ENCODE measurements around the gene ADAMTS9.

ADAMTS9 gene

DNA sequence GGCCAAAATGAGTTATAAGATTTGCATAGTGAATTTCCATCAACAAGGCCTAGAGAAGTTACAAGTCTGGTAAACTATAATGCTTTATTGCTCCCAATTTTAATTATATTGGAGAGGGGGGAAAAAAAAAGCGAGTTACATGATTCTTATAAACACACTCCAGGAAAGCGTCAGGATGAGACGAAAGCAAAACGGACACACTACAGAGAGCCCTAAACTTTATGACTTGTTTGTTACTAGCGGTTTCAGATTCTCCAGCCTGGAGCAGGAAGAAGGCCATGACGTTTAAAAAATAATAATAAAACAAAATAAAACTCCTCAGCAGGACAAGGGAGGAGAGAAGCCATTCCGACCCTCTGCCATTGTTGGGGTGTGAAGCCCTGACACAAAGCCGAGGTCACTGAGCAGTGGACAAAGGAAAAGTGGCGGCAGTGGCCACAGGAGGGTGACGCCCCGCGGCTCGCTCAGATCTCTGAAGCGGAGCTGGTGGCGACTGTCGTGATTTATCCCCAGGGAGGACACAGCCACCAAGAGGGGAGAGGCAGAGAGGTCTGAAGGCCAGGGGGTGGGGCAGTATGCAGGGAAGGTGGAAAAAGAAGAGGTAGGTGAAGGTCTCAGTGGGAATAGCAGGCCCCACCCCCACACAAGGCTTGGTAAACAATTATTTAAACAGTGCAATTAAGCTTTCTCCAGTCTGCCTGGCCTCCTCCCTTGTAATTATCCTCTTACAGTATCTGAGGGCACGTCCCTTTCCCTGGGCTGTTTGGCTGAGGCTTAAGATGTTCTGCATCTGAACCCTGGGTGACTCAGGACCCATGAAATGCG lies 45.3 kb downstream of the ADAMTS9 start:
- Histone ChIP-seq H3K9ac (ENCODE audit: low read length) (no peak overlapping the region), H3K4me3 (ENCODE audit: low read depth, low read length) (no peak overlapping the region), H3K9me3 (ENCODE audit: control insufficient read depth, insufficient read depth, low read depth, low read length) (no peaks in the 10 kb centered on the region), H3K27ac (ENCODE audit: low read depth, low read length) (no peak overlapping the region), H3K4me1 (ENCODE audit: control insufficient read depth, insufficient read depth, low read length) (peaks cover 17% of the 10 kb centered on the region), H3K36me3 (ENCODE audit: control insufficient read depth, insufficient read depth, low read length) (no peaks in the 10 kb centered on the region), H3K27me3 (ENCODE audit: control insufficient read depth, insufficient read depth, low read length) (no peaks in the 10 kb centered on the region)

GRCh38 chr3:64638981-64639481 lies 48.8 kb downstream of the ADAMTS9 start:
- Histone ChIP-seq H3K9ac (ENCODE audit: low read length) (no peak overlapping the region), H3K9me3 (ENCODE audit: control insufficient read depth, insufficient read depth, low read depth, low read length) (no peaks in the 10 kb centered on the region), H3K36me3 (ENCODE audit: control insufficient read depth, insufficient read depth, low read length) (no peaks in the 10 kb centered on the region), H3K27me3 (ENCODE audit: control insufficient read depth, insufficient read depth, low read length) (no peaks in the 10 kb centered on the region), H3K4me3 (ENCODE audit: low read depth, low read length) (no peak overlapping the region), H3K27ac (ENCODE audit: low read depth, low read length) (no peak overlapping the region), H3K4me1 (ENCODE audit: control insufficient read depth, insufficient read depth, low read length) (peaks cover 17% of the 10 kb centered on the region)

DNA sequence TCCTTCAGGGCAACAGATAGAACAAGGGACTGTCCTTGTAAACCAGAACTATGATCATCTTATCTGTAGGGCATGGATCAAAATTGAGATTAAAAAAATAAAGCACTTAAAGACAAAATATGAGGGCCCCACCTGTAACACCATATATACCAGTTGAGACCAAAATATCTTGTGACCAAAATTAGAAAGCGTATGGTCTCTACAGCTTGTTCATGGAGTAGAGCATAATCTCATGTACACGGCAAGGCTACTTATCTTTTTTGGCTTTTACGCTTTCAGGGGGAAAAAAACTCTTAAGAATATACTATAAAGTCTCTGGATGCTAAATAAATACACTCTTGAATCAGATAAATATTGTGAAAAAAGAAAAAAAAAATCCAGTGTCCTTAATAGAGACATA lies 49.3 kb downstream of the ADAMTS9 start:
- no peaks in the 10 kb centered on the region for H3K27me3 ChIP-seq (ENCODE audit: control insufficient read depth, insufficient read depth, low read length)
- H3K9ac ChIP-seq (ENCODE audit: low read length): no peak overlapping the region
- H3K9me3 ChIP-seq (ENCODE audit: control insufficient read depth, insufficient read depth, low read depth, low read length): no peaks in the 10 kb centered on the region
- H3K27ac ChIP-seq (ENCODE audit: low read depth, low read length): no peak overlapping the region
- peaks cover 17% of the 10 kb centered on the region for H3K4me1 ChIP-seq (ENCODE audit: control insufficient read depth, insufficient read depth, low read length)
- no peaks in the 10 kb centered on the region; the same call in 1 of the 2 replicates for H3K36me3 ChIP-seq (ENCODE audit: control insufficient read depth, insufficient read depth, low read length)
- no peak overlapping the region for H3K4me3 ChIP-seq (ENCODE audit: low read depth, low read length)

DNA sequence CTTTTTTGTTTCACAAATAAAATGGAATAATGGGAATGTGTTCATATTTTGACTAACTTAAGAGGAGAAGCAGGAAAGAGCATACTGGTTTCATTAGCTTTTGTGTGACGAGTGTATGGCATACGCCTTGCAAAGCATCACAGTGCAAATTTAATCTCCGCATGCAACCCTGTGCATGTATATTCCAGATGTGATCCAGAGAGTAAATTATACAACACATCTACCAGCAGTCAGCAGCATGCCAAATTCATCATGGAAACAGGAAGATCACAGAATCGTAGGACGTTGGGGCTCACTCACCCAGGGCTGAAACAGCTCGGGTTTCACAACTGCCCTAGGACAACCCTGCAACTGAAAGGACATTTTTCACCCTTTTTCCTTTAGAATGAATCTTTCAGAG lies 53.4 kb downstream of the ADAMTS9 start:
- Histone ChIP-seq H3K36me3 (ENCODE audit: control insufficient read depth, insufficient read depth, low read length) (no peaks in the 10 kb centered on the region; the same call in 1 of the 2 replicates), H3K9me3 (ENCODE audit: control insufficient read depth, insufficient read depth, low read depth, low read length) (no peaks in the 10 kb centered on the region), H3K27me3 (ENCODE audit: control insufficient read depth, insufficient read depth, low read length) (no peaks in the 10 kb centered on the region), H3K4me3 (ENCODE audit: low read depth, low read length) (no peak overlapping the region), H3K9ac (ENCODE audit: low read length) (no peak overlapping the region), H3K4me1 (ENCODE audit: control insufficient read depth, insufficient read depth, low read length) (no peaks in the 10 kb centered on the region), H3K27ac (ENCODE audit: low read depth, low read length) (no peak overlapping the region)

DNA sequence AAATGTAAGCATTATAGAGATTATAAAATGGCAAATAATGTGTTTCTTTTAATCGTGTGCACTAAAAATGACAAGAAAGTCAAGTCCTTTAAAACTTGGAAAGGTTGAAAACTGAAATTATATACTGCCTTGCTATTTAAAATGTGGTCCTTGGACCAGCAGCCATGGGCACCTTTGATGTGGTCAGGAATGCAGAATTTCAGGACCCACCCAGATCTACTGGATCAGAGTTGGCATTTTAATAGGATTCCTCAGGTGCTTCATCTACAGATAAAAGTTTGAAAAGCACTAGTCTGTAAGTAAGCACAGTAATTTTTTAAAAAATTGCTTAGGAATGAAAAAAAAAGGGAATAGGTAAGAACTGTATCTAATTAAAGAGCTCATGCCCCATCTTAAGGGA lies 55.8 kb downstream of the ADAMTS9 start:
- H3K27ac ChIP-seq (ENCODE audit: low read depth, low read length): no peak overlapping the region
- peaks cover 8% of the 10 kb centered on the region for H3K4me1 ChIP-seq (ENCODE audit: control insufficient read depth, insufficient read depth, low read length)
- no peaks in the 10 kb centered on the region; the same call in 1 of the 2 replicates for H3K36me3 ChIP-seq (ENCODE audit: control insufficient read depth, insufficient read depth, low read length)
- no peak overlapping the region for H3K4me3 ChIP-seq (ENCODE audit: low read depth, low read length)
- H3K9me3 ChIP-seq (ENCODE audit: control insufficient read depth, insufficient read depth, low read depth, low read length): no peaks in the 10 kb centered on the region
- no peak overlapping the region for H3K9ac ChIP-seq (ENCODE audit: low read length)
- no peaks in the 10 kb centered on the region for H3K27me3 ChIP-seq (ENCODE audit: control insufficient read depth, insufficient read depth, low read length)

- peaks cover 8% of the 10 kb centered on the region for H3K4me1 ChIP-seq (ENCODE audit: control insufficient read depth, insufficient read depth, low read length)
- no peaks in the 10 kb centered on the region for H3K9me3 ChIP-seq (ENCODE audit: control insufficient read depth, insufficient read depth, low read depth, low read length)
- no peaks in the 10 kb centered on the region for H3K36me3 ChIP-seq (ENCODE audit: control insufficient read depth, insufficient read depth, low read length)
- H3K27me3 ChIP-seq (ENCODE audit: control insufficient read depth, insufficient read depth, low read length): no peaks in the 10 kb centered on the region
- H3K4me3 ChIP-seq (ENCODE audit: low read depth, low read length): no peak overlapping the region
- no peak overlapping the region for H3K9ac ChIP-seq (ENCODE audit: low read length)
- H3K27ac ChIP-seq (ENCODE audit: low read depth, low read length): no peak overlapping the region
Measured at GRCh38 chr3:64627471-64628321, 60.1 kb downstream of the ADAMTS9 start.

DNA sequence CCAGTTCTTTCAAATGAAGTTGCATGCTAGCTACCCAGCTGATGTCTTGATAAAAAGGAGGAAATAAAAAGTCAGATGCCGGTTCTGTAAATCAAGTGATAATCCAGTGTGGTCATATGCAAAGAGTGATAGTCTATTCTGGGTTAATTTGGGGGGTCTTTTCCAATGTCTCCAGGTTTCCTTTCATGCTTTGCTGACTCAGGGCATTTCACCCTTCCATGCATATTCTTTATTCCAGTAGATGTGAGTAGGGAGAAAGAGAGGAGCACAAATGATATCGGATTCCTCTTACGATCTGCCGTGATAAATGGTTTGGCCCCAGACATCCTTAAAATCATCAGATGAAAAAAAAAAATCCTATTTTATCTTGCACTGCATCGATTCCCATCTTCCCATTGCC lies 60.8 kb downstream of the ADAMTS9 start:
- no peaks in the 10 kb centered on the region for H3K27me3 ChIP-seq (ENCODE audit: control insufficient read depth, insufficient read depth, low read length)
- no peaks in the 10 kb centered on the region for H3K9me3 ChIP-seq (ENCODE audit: control insufficient read depth, insufficient read depth, low read depth, low read length)
- no peak overlapping the region for H3K9ac ChIP-seq (ENCODE audit: low read length)
- H3K4me3 ChIP-seq (ENCODE audit: low read depth, low read length): no peak overlapping the region
- peaks cover 8% of the 10 kb centered on the region for H3K4me1 ChIP-seq (ENCODE audit: control insufficient read depth, insufficient read depth, low read length)
- H3K36me3 ChIP-seq (ENCODE audit: control insufficient read depth, insufficient read depth, low read length): no peaks in the 10 kb centered on the region
- H3K27ac ChIP-seq (ENCODE audit: low read depth, low read length): no peak overlapping the region

DNA sequence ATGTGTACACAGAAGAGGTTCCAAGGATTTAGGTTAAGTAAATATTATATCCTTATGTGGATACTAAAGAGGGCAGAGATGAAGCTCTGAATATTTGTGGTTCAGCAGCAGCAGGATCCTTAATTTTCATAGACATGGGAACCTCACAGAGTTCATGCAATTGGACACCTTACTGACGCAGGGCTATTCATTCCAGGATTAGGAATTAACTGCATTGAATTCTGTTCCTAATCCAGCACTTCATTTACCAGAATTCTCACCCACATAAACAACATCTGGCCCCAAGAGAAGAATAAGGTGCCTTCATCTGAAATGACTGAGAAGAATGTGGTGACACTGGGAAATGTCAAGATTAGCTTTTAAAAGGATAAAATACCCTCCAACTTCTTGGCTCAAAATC lies 62.4 kb downstream of the ADAMTS9 start:
- peaks cover 8% of the 10 kb centered on the region for H3K4me1 ChIP-seq (ENCODE audit: control insufficient read depth, insufficient read depth, low read length)
- no peaks in the 10 kb centered on the region for H3K27me3 ChIP-seq (ENCODE audit: control insufficient read depth, insufficient read depth, low read length)
- no peak overlapping the region for H3K27ac ChIP-seq (ENCODE audit: low read depth, low read length)
- H3K4me3 ChIP-seq (ENCODE audit: low read depth, low read length): no peak overlapping the region
- H3K9ac ChIP-seq (ENCODE audit: low read length): no peak overlapping the region
- no peaks in the 10 kb centered on the region for H3K9me3 ChIP-seq (ENCODE audit: control insufficient read depth, insufficient read depth, low read depth, low read length)
- no peaks in the 10 kb centered on the region for H3K36me3 ChIP-seq (ENCODE audit: control insufficient read depth, insufficient read depth, low read length)

GRCh38 chr3:64623125-64623524 lies 64.7 kb downstream of the ADAMTS9 start:
- Histone ChIP-seq H3K27ac (ENCODE audit: low read depth, low read length) (no peak overlapping the region), H3K9me3 (ENCODE audit: control insufficient read depth, insufficient read depth, low read depth, low read length) (peaks cover 3% of the 10 kb centered on the region; the same call in 1 of the 2 replicates), H3K36me3 (ENCODE audit: control insufficient read depth, insufficient read depth, low read length) (no peaks in the 10 kb centered on the region), H3K9ac (ENCODE audit: low read length) (no peak overlapping the region), H3K27me3 (ENCODE audit: control insufficient read depth, insufficient read depth, low read length) (no peaks in the 10 kb centered on the region), H3K4me3 (ENCODE audit: low read depth, low read length) (no peak overlapping the region), H3K4me1 (ENCODE audit: control insufficient read depth, insufficient read depth, low read length) (peaks cover 8% of the 10 kb centered on the region)

DNA sequence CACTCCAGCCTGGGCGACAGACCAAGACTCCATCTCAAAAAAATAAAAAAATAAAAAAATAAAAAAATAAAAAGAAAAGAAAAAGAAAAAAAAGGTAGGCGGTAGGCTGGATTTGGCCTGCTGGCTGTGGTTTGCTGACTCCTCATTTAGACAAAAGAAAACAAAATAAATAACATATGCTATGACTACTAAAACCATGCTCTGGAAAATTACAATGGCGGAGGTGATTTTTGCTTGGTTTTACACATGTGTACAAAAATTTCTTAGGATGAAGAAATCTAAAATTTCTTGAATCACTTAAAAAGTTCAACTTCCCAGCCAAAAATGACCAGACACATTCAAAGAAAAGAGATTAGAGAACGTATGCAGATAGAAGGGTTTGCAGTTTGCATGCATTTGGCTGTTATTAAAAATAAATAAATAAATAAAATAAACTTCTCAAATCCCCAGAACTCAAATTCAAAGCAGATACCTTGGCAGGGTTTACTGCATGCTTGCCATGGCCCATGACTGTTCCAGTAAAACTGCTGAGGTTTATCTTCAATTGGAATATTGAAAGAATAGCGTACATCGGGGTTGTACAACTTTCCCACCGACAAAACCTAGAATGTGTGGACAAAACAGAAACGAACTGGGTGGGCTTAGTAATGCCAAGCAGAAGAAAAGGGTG lies 65.9 kb downstream of the ADAMTS9 start:
- Histone ChIP-seq H3K27me3 (ENCODE audit: control insufficient read depth, insufficient read depth, low read length) (no peaks in the 10 kb centered on the region), H3K4me1 (ENCODE audit: control insufficient read depth, insufficient read depth, low read length) (no peaks in the 10 kb centered on the region), H3K9me3 (ENCODE audit: control insufficient read depth, insufficient read depth, low read depth, low read length) (peaks cover 3% of the 10 kb centered on the region; the same call in 1 of the 2 replicates), H3K36me3 (ENCODE audit: control insufficient read depth, insufficient read depth, low read length) (no peaks in the 10 kb centered on the region), H3K9ac (ENCODE audit: low read length) (no peak overlapping the region), H3K4me3 (ENCODE audit: low read depth, low read length) (no peak overlapping the region), H3K27ac (ENCODE audit: low read depth, low read length) (no peak overlapping the region)

Data from HUES6 (cell line).